HEK293T (cell line): Measurements from ENCODE around the gene PLA2G4C.

Experiments used
- ARNT ChIP-seq: fragments of 450-650 bp; IDR thresholded peaks from 2 replicates; pipeline ENCODE4 v1.6.1; 2017; ENCODE audit warnings: mild to moderate bottlenecking
- BHLHE40 ChIP-seq: fragments of 450-650 bp; IDR thresholded peaks from 2 replicates; pipeline ENCODE4 v1.6.1; 2016; ENCODE audit warnings: mild to moderate bottlenecking, moderate library complexity, borderline replicate concordance
- CTBP1 ChIP-seq: fragments of 450-650 bp; IDR thresholded peaks from 2 replicates; pipeline ENCODE4 v1.6.1; 2016; ENCODE audit warnings: borderline replicate concordance
- ELF4 ChIP-seq: fragments of 450-650 bp; IDR thresholded peaks from 2 replicates; pipeline ENCODE4 v1.6.1; 2017; ENCODE audit warnings: antibody characterized with exemption
- FOXA1 ChIP-seq: fragments of 450-650 bp; IDR thresholded peaks from 2 replicates; pipeline ENCODE4 v1.6.1; 2016; ENCODE audit warnings: mild to moderate bottlenecking
- FOXK2 ChIP-seq: fragments of 450-650 bp; IDR thresholded peaks from 2 replicates; pipeline ENCODE4 v1.6.1; 2016; ENCODE audit warnings: mild to moderate bottlenecking
- FOXM1 ChIP-seq: fragments of 450-650 bp; IDR thresholded peaks from 2 replicates; pipeline ENCODE4 v1.6.1; 2017; ENCODE audit warnings: mild to moderate bottlenecking, borderline replicate concordance
- NFRKB ChIP-seq: fragments of 450-650 bp; IDR thresholded peaks from 2 replicates; pipeline ENCODE4 v1.6.1; 2016; ENCODE audit warnings: mild to moderate bottlenecking, moderate library complexity
- SP1 ChIP-seq: fragments of 450-650 bp; IDR thresholded peaks from 2 replicates; pipeline ENCODE4 v1.6.1; 2017
- SUZ12 ChIP-seq: fragments of 450-650 bp; IDR thresholded peaks from 2 replicates; pipeline ENCODE4 v1.6.1; 2016; ENCODE audit warnings: mild to moderate bottlenecking
- TARDBP ChIP-seq: fragments of 450-650 bp; IDR thresholded peaks from 2 replicates; pipeline ENCODE4 v1.6.1; 2016
- ZNF384 ChIP-seq: fragments of 450-650 bp; IDR thresholded peaks from 2 replicates; pipeline ENCODE4 v1.6.1; 2016
- TF ChIP-seq, protein P1 (sequence below): fragments of 450-650 bp; IDR thresholded peaks from 2 replicates; pipeline ENCODE4 v1.6.1; 2016

DNA sequence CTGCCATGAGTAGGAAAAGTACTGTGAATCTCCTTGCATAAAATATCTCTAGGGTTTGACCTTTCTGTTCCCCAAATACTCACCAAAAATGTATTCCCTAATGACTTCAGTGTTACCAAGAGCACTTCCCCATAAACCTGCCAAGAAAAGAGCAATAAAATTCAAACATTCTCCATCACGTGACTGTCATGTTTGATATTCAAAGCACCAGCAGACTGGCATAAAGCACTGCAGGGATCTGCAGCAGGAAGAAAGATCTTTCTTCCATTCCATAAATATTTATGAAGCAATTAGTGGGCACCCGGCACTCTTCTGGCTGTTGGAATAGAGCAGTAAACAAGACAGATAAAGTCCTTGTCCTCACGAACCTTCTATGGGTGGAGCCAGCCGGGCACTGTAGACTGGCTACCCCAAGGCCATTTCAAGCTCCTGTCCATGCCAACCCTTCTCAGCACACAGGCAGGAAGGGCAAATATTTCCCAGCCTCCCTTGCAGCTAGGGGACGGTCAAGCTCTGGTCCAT lies 20.3 kb downstream of the PLA2G4C start:
- TF ChIP-seq, protein P1, sequence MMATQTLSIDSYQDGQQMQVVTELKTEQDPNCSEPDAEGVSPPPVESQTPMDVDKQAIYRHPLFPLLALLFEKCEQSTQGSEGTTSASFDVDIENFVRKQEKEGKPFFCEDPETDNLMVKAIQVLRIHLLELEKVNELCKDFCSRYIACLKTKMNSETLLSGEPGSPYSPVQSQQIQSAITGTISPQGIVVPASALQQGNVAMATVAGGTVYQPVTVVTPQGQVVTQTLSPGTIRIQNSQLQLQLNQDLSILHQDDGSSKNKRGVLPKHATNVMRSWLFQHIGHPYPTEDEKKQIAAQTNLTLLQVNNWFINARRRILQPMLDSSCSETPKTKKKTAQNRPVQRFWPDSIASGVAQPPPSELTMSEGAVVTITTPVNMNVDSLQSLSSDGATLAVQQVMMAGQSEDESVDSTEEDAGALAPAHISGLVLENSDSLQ: no peak
- no peak for TF ChIP-seq SUZ12
- TF ChIP-seq SP1: no peak
- no peak for TF ChIP-seq FOXA1
- no peak for TF ChIP-seq BHLHE40
- TF ChIP-seq FOXM1: no peak
- no peak for TF ChIP-seq NFRKB
- TF ChIP-seq TARDBP: no peak
- no peak for TF ChIP-seq ELF4
- no peak for TF ChIP-seq ZNF384
- TF ChIP-seq FOXK2: no peak
- TF ChIP-seq ARNT: no peak
- TF ChIP-seq CTBP1: no peak
